ENCODE measurements around the gene R3HDM4. TPM values are rescaled to one million over a fixed set of nuclear protein-coding genes. Genes with fewer than 3 reads are reported as not detected.
"Not testable (repeated sequence)": the region's sequence is repeated elsewhere in the genome, so short reads cannot be mapped to it uniquely, and the experiment has no call there.

Gene R3HDM4
- 10 to 100 TPM; 44.0 to 61.4 (median 46.7) TPM for polyA plus RNA-seq (ENCODE audit: insufficient read length in 4 of 4)

- DNase-seq (ENCODE audit: low read depth in 4 of 4, low spot score in 3 of 4), result no peak
Observed at GRCh38 chr19:913080-913748, at the start of gene R3HDM4. R3HDM4 (minus strand) TSS chr19:913219; CDS start chr19:913157, 62 bp downstream.

- DNase-seq (ENCODE audit: low read depth in 4 of 4, low spot score in 3 of 4), result no peak
Observed at GRCh38 chr19:961866-962620, 49.0 kb upstream of the R3HDM4 start.

- DNase-seq (ENCODE audit: low read depth in 4 of 4, low spot score in 3 of 4), result no peak
Observed at GRCh38 chr19:960601-960938, 47.6 kb upstream of the R3HDM4 start.

GRCh38 chr19:960020-960419 is 47.0 kb upstream of the R3HDM4 start:
- DNase-seq (ENCODE audit: low read depth in 4 of 4, low spot score in 3 of 4), result no peak

- DNase-seq (ENCODE audit: low read depth in 4 of 4, low spot score in 3 of 4), result no peak
Observed at GRCh38 chr19:958967-959855, 46.2 kb upstream of the R3HDM4 start.

GRCh38 chr19:957578-957977 is 44.6 kb upstream of the R3HDM4 start:
- not testable (repeated sequence) for DNase-seq (ENCODE audit: low read depth in 4 of 4, low spot score in 3 of 4)

- no peak for DNase-seq (ENCODE audit: low read depth in 4 of 4, low spot score in 3 of 4)
Observed at GRCh38 chr19:956766-957440, 43.9 kb upstream of the R3HDM4 start.

- DNase-seq (ENCODE audit: low read depth in 4 of 4, low spot score in 3 of 4), result no peak
Observed at GRCh38 chr19:955803-956765, 43.1 kb upstream of the R3HDM4 start.

- DNase-seq (ENCODE audit: low read depth in 4 of 4, low spot score in 3 of 4), result no peak
Observed at GRCh38 chr19:954672-955494, 41.9 kb upstream of the R3HDM4 start.

- no peak for DNase-seq (ENCODE audit: low read depth in 4 of 4, low spot score in 3 of 4)
Observed at GRCh38 chr19:954272-954671, 41.3 kb upstream of the R3HDM4 start.

GRCh38 chr19:953445-954271 is 40.6 kb upstream of the R3HDM4 start:
- DNase-seq (ENCODE audit: low read depth in 4 of 4, low spot score in 3 of 4), result no peak

GRCh38 chr19:952680-953444 is 39.8 kb upstream of the R3HDM4 start:
- no peak for DNase-seq (ENCODE audit: low read depth in 4 of 4, low spot score in 3 of 4)

GRCh38 chr19:952049-952679 is 39.1 kb upstream of the R3HDM4 start:
- no peak for DNase-seq (ENCODE audit: low read depth in 4 of 4, low spot score in 3 of 4)

- DNase-seq (ENCODE audit: low read depth in 4 of 4, low spot score in 3 of 4), result no peak
Observed at GRCh38 chr19:950352-951066, 37.5 kb upstream of the R3HDM4 start.

- no peak for DNase-seq (ENCODE audit: low read depth in 4 of 4, low spot score in 3 of 4)
Observed at GRCh38 chr19:948842-949496, 36.0 kb upstream of the R3HDM4 start.

Measured in right renal pelvis (tissue), 4 donors.